Keratinocyte (primary cell): ENCODE measurements around the gene HERC4.

ENCODE experiments used
- EZH2 ChIP-seq: IDR thresholded peaks from one replicate; pipeline ENCODE4 v1.6.1; 2012; ENCODE audit warnings: inconsistent platforms, mild to moderate bottlenecking, low read length, moderate library complexity
- TF ChIP-seq, protein P1 (sequence below), 3 experiments: IDR thresholded peaks in 1 of 3; conservative IDR thresholded peaks in 1 of 3; optimal IDR thresholded peaks in 1 of 3; 2 replicates in 2 of 3; 3 replicates in 1 of 3; pipeline versions ENCODE3 to v1.5.1; 2011; ENCODE audit warnings: low read length in 3 of 3, mild to moderate bottlenecking in 3 of 3, moderate library complexity in 2 of 3, control low read depth in 1 of 3, inconsistent platforms in 1 of 3; ENCODE audit not compliant: insufficient read depth in 2 of 3; ENCODE audit errors: extremely low read depth in 1 of 3

DNA sequence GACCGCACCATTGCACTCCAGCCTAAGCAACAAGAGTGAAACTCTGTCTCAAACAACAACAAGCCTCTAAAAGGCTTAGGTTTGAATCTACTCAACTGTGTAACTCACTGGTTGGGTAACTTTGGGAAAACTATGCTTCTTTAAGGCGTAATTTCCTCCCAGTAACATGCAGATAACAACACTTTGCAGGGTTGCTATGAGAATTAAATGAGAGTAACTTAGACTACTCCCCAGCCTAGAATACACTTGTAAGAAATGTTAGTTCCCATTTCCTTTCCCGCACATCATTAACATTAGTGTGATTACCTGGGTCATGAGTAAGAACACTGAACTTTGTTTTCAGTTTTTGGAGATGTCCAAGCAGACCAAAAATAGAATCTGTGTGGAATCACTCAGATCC is 28.8 kb upstream of the HERC4 start:
- TF ChIP-seq, protein P1, sequence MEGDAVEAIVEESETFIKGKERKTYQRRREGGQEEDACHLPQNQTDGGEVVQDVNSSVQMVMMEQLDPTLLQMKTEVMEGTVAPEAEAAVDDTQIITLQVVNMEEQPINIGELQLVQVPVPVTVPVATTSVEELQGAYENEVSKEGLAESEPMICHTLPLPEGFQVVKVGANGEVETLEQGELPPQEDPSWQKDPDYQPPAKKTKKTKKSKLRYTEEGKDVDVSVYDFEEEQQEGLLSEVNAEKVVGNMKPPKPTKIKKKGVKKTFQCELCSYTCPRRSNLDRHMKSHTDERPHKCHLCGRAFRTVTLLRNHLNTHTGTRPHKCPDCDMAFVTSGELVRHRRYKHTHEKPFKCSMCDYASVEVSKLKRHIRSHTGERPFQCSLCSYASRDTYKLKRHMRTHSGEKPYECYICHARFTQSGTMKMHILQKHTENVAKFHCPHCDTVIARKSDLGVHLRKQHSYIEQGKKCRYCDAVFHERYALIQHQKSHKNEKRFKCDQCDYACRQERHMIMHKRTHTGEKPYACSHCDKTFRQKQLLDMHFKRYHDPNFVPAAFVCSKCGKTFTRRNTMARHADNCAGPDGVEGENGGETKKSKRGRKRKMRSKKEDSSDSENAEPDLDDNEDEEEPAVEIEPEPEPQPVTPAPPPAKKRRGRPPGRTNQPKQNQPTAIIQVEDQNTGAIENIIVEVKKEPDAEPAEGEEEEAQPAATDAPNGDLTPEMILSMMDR (optimal IDR thresholded peaks at IDR 0.05 in 1 of 3, IDR thresholded peaks at IDR 0.05 in 1 of 3, conservative IDR thresholded peaks at IDR 0.05 in 1 of 3; ENCODE audit: extremely low read depth in 1 of 3, insufficient read depth in 2 of 3, low read length in 3 of 3): no peak
- TF ChIP-seq EZH2: no peak
